Neural cell (in vitro differentiated cells): ENCODE results near the gene HAS3. TPM values are rescaled to one million over a fixed set of nuclear protein-coding genes. Genes with fewer than 3 reads are reported as not detected.

ENCODE experiments used
- H2AFZ ChIP-seq: fragments of 200-600, 300-800 bp; sonication (generic), shearing (Covaris generic); 2 replicates; pipeline ENCODE4 v1.6.0; 2014; ENCODE audit warnings: low read depth, mild to moderate bottlenecking, antibody characterized with exemption, low read length, moderate library complexity
- H3F3A ChIP-seq: fragments of 200-600 bp; shearing (Covaris generic); 2 replicates; pipeline ENCODE4 v1.6.1; 2016; ENCODE audit warnings: mild to moderate bottlenecking, moderate library complexity, mixed read lengths, antibody characterized with exemption, low read length; ENCODE audit not compliant: insufficient read depth, poor library complexity, severe bottlenecking
- H3K27ac ChIP-seq: fragments of 200-600, 300-800 bp; sonication (generic), shearing (Covaris generic); 2 replicates; pipeline ENCODE4 v1.5.1; 2014; ENCODE audit warnings: mild to moderate bottlenecking, low read length, moderate library complexity
- H3K27me3 ChIP-seq: fragments of 300-800, 200-600 bp; sonication (generic), shearing (Covaris generic); 2 replicates; pipeline ENCODE4 v1.6.0; 2014; ENCODE audit warnings: mild to moderate bottlenecking, low read depth, low read length, moderate library complexity; ENCODE audit not compliant: insufficient read depth
- H3K36me3 ChIP-seq: fragments of 300-800, 200-600 bp; sonication (generic), shearing (Covaris generic); 2 replicates; pipeline ENCODE4 v1.5.1; 2014; ENCODE audit warnings: mild to moderate bottlenecking, antibody characterized with exemption, low read length, moderate library complexity; ENCODE audit not compliant: insufficient read depth
- H3K4me2 ChIP-seq: fragments of 300-800, 200-600 bp; sonication (generic), shearing (Covaris generic); 2 replicates; pipeline ENCODE4 v1.6.0; 2014; ENCODE audit warnings: mild to moderate bottlenecking, low read length
- H3K4me3 ChIP-seq: fragments of 300-800, 200-600 bp; sonication (generic), shearing (Covaris generic); 2 replicates; pipeline ENCODE4 v1.5.1; 2014; ENCODE audit warnings: mild to moderate bottlenecking, low read length, moderate library complexity
- H3K79me2 ChIP-seq: fragments of 200-600 bp; shearing (Covaris generic); replicated peaks from 2 replicates; pipeline ENCODE4 v1.6.0; 2014; ENCODE audit warnings: mild to moderate bottlenecking, low read length, moderate library complexity; ENCODE audit not compliant: insufficient read depth
- H3K9ac ChIP-seq: fragments of 300-800, 200-600 bp; sonication (generic), shearing (Covaris generic); 2 replicates; pipeline ENCODE4 v1.6.1; 2016; ENCODE audit warnings: mild to moderate bottlenecking, low read length, mixed read lengths
- H3K9me2 ChIP-seq: fragments of 200-600 bp; shearing (Covaris generic); 2 replicates; pipeline ENCODE4 v1.6.1; 2016; ENCODE audit warnings: mild to moderate bottlenecking, low read length, mixed read lengths; ENCODE audit not compliant: insufficient read depth
- H3K9me3 ChIP-seq: fragments of 200-600, 300-800 bp; sonication (generic), shearing (Covaris generic); 2 replicates; pipeline ENCODE4 v1.6.1; 2016; ENCODE audit warnings: mild to moderate bottlenecking, mixed run types, low read length, moderate library complexity, mixed read lengths
- H4K20me1 ChIP-seq: fragments of 200-600 bp; shearing (Covaris generic); 2 replicates; pipeline ENCODE4 v1.6.1; 2016; ENCODE audit warnings: mild to moderate bottlenecking, mixed run types; ENCODE audit not compliant: insufficient read depth
- EP300 ChIP-seq: fragments of 450-650 bp; conservative IDR thresholded peaks from 2 replicates; pipeline ENCODE4 v1.6.1; 2014; ENCODE audit warnings: antibody characterized with exemption, mild to moderate bottlenecking, moderate library complexity; ENCODE audit not compliant: poor library complexity, severe bottlenecking
- EZH2 ChIP-seq: fragments of 200-600, 300-800 bp; shearing (Covaris generic), sonication (generic); IDR thresholded peaks from 2 replicates; pipeline ENCODE4 v1.6.1; 2014; ENCODE audit warnings: antibody characterized with exemption, low read length, borderline replicate concordance, mild to moderate bottlenecking; ENCODE audit not compliant: insufficient read depth, poor library complexity, severe bottlenecking
- MXI1 ChIP-seq: fragments of 450-650 bp; conservative IDR thresholded peaks from 2 replicates; pipeline ENCODE4 v1.6.1; 2014; ENCODE audit warnings: antibody characterized with exemption, mild to moderate bottlenecking; ENCODE audit not compliant: poor library complexity, severe bottlenecking
- POLR2AphosphoS5 ChIP-seq: IDR thresholded peaks from 2 replicates; pipeline ENCODE4 v1.6.1; 2012
- RAD21 ChIP-seq: fragments of 450-650 bp; conservative IDR thresholded peaks from 2 replicates; pipeline ENCODE4 v1.6.1; 2014; ENCODE audit warnings: antibody characterized with exemption, mild to moderate bottlenecking, moderate library complexity
- SMC3 ChIP-seq: fragments of 450-650 bp; conservative IDR thresholded peaks from 2 replicates; pipeline ENCODE4 v1.6.1; 2014; ENCODE audit warnings: antibody characterized with exemption, mild to moderate bottlenecking, moderate library complexity; ENCODE audit not compliant: poor library complexity
- TAF1 ChIP-seq: IDR thresholded peaks from 2 replicates; pipeline ENCODE4 v1.6.1; 2012; ENCODE audit warnings: low read depth
- polyA plus RNA-seq: library from polyadenylated mRNA; depleted of rRNA; stranded (reverse); fragments of >200 nt; gene quantifications from 2 replicates; pipeline ENCODE4 v1.2.3, GENCODE V29; 2014
- TF ChIP-seq, protein P1 (sequence below): IDR thresholded peaks from 2 replicates; pipeline ENCODE4 v1.6.1; 2012; ENCODE audit warnings: borderline replicate concordance
- TF ChIP-seq, protein P2 (sequence below): fragments of 450-650 bp; IDR thresholded peaks from 2 replicates; pipeline ENCODE4 v1.5.1; 2014; ENCODE audit warnings: antibody characterized with exemption, mild to moderate bottlenecking, moderate library complexity; ENCODE audit not compliant: poor library complexity, severe bottlenecking

HAS3 gene
- polyA plus RNA-seq, 1 donor from 2014 or later: 12.5 TPM

DNA sequence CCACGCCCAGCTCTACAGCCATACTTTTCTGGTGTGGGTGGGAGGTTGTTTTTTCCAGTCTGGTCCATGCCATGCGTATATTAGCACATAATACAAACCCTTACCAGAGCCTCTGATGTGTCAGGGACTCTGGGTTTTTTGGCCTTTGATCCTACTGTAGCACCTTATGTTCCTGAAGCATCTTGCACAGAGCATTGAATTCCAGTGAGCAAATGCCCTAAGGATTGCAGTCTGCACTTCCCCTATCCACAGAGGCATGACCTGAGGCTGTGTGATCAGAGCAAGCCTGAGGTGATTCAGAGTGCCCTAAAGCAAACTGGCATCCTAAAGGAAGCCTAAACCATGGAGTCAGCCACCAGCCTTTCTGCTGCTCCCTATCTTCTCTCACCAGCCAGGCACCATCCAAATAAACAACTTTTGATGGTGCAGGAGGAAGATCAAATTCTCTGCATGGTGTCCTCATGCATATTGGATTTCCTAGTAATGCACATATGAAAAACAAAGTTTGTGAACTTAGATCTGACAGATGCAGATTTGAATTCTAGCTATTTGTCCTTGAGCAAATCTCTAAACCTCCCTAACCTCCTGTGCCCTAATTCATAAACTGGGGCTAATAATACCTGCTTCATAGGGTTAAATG lies 41.2 kb upstream of the HAS3 start:
- H3K9me3 ChIP-seq: no peaks in the 10 kb centered on the region
- no peaks in the 10 kb centered on the region for H3K27me3 ChIP-seq

DNA sequence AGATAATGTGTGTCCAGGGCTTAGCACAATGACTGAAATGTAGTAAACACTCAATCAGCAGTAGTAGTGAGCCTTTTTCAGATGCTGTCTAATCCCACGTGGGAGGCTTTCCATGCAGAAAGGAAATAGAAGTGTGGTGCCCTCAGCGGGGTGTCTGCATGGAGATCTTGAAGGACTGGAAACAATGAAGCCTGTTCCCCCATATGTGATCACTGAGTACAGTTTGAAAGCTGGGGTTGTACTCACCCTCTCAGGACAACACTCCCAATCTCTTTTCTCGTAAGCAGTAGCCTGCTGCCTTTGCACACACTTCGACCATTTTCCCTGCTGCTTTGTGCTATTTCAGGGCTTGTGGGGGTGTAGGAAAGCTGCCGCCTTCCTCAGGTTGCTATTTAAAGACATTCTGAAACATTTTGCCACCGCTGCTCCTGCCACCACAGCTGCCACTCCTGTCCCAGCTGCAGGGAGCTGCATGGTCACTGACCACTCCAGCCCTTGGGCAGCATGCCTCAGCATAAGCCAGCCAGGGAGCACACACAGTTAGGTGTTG lies 40.6 kb upstream of the HAS3 start:
- Histone ChIP-seq H3K27me3 (no peaks in the 10 kb centered on the region), H3F3A (no peaks in the 10 kb centered on the region), H3K79me2 (no peaks in the 10 kb centered on the region), H3K4me3 (no peak overlapping the region), H3K27ac (no peak overlapping the region), H2AFZ (no peak overlapping the region), H3K9ac (no peak overlapping the region), H3K9me2 (no peaks in the 10 kb centered on the region), H3K4me2 (no peak overlapping the region), H3K9me3 (no peaks in the 10 kb centered on the region), H3K36me3 (no peaks in the 10 kb centered on the region), H4K20me1 (no peaks in the 10 kb centered on the region)
- TF ChIP-seq EP300: no peak
- no peak for TF ChIP-seq POLR2AphosphoS5
- no peak for TF ChIP-seq SMC3
- TF ChIP-seq, protein P1, sequence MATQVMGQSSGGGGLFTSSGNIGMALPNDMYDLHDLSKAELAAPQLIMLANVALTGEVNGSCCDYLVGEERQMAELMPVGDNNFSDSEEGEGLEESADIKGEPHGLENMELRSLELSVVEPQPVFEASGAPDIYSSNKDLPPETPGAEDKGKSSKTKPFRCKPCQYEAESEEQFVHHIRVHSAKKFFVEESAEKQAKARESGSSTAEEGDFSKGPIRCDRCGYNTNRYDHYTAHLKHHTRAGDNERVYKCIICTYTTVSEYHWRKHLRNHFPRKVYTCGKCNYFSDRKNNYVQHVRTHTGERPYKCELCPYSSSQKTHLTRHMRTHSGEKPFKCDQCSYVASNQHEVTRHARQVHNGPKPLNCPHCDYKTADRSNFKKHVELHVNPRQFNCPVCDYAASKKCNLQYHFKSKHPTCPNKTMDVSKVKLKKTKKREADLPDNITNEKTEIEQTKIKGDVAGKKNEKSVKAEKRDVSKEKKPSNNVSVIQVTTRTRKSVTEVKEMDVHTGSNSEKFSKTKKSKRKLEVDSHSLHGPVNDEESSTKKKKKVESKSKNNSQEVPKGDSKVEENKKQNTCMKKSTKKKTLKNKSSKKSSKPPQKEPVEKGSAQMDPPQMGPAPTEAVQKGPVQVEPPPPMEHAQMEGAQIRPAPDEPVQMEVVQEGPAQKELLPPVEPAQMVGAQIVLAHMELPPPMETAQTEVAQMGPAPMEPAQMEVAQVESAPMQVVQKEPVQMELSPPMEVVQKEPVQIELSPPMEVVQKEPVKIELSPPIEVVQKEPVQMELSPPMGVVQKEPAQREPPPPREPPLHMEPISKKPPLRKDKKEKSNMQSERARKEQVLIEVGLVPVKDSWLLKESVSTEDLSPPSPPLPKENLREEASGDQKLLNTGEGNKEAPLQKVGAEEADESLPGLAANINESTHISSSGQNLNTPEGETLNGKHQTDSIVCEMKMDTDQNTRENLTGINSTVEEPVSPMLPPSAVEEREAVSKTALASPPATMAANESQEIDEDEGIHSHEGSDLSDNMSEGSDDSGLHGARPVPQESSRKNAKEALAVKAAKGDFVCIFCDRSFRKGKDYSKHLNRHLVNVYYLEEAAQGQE: no peak

More for the DNA sequence above, 41.2 kb upstream of the HAS3 start:
- no peaks in the 10 kb centered on the region for H3K36me3 ChIP-seq
- no peaks in the 10 kb centered on the region for H4K20me1 ChIP-seq
- no peak overlapping the region for H2AFZ ChIP-seq
- no peaks in the 10 kb centered on the region for H3K79me2 ChIP-seq
- H3F3A ChIP-seq: no peaks in the 10 kb centered on the region
- no peak for TF ChIP-seq TAF1
- TF ChIP-seq EZH2: no peak
- TF ChIP-seq MXI1: no peak
- TF ChIP-seq RAD21: no peak
- TF ChIP-seq, protein P1: no peak
- TF ChIP-seq, protein P2, sequence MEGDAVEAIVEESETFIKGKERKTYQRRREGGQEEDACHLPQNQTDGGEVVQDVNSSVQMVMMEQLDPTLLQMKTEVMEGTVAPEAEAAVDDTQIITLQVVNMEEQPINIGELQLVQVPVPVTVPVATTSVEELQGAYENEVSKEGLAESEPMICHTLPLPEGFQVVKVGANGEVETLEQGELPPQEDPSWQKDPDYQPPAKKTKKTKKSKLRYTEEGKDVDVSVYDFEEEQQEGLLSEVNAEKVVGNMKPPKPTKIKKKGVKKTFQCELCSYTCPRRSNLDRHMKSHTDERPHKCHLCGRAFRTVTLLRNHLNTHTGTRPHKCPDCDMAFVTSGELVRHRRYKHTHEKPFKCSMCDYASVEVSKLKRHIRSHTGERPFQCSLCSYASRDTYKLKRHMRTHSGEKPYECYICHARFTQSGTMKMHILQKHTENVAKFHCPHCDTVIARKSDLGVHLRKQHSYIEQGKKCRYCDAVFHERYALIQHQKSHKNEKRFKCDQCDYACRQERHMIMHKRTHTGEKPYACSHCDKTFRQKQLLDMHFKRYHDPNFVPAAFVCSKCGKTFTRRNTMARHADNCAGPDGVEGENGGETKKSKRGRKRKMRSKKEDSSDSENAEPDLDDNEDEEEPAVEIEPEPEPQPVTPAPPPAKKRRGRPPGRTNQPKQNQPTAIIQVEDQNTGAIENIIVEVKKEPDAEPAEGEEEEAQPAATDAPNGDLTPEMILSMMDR: no peak
- TF ChIP-seq SMC3: no peak
- TF ChIP-seq POLR2AphosphoS5: no peak
- no peak for TF ChIP-seq EP300
- no peaks in the 10 kb centered on the region for H3K9me2 ChIP-seq
- H3K4me3 ChIP-seq: no peak overlapping the region
- H3K4me2 ChIP-seq: no peak overlapping the region
- H3K9ac ChIP-seq: no peak overlapping the region
- H3K27ac ChIP-seq: no peak overlapping the region
